NT2/D1 (cell line): ENCODE data around the gene NLRP14.

ENCODE experiments used
- SUZ12 ChIP-seq: IDR thresholded peaks from 2 replicates; pipeline ENCODE4 v1.6.1; 2011; ENCODE audit not compliant: insufficient read length, insufficient read depth; ENCODE audit errors: extremely low read depth
- YY1 ChIP-seq: IDR thresholded peaks from 2 replicates; pipeline ENCODE4 v1.6.1; 2011; ENCODE audit not compliant: insufficient read length, insufficient read depth
- ZNF274 ChIP-seq: IDR thresholded peaks from 2 replicates; pipeline ENCODE4 v1.6.1; 2011; ENCODE audit warnings: mild to moderate bottlenecking, low read depth, low read length

DNA sequence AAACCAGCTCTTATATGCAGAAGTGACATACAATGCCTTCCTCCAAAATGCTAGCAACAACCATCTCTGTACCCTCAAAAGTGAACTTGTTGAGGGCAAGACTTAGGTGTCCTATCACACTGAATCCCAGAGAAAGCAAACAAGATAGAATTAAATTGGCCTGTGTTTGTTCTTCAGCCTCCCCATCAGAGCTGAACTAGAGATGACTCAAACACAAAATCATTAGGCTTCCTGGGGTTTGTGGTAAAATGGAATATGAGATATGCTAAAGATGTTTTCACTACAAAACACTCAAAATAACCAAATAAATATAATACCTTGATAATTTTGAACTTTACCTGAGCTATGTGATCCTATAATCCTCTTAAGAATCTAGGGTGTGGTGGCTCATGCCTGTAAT is 31.8 kb upstream of the NLRP14 start:
- TF ChIP-seq YY1 (no peak), SUZ12 (no peak), ZNF274 (no peak)
